Endothelial cell of umbilical vein (primary cell): Measurements from ENCODE around the gene CHSY1. TPM values are rescaled to one million over a fixed set of nuclear protein-coding genes. Genes with fewer than 3 reads are reported as not detected.

Experiments used
- BruUV-seq: library from RNA; stranded (reverse); fragments of 400-500 nt; replicated peaks from 2 replicates; lab custom pipeline; 2021; lab: Mats Ljungman, UMichigan
- CTCF ChIA-PET: fragments of 300-600, 350-600 bp; sonication (Branson Sonifier 250); formaldehyde crosslinking; loops from one replicate; lab custom pipeline; 2021; ENCODE audit warnings: antibody characterized with exemption, inconsistent platforms; lab: Charles Lee
- POLR2A ChIA-PET: fragments of 300-600, 350-600 bp; sonication (Branson Sonifier 250); formaldehyde crosslinking; loops from one replicate; lab custom pipeline; 2021; ENCODE audit warnings: antibody characterized with exemption, inconsistent platforms; lab: Charles Lee
- DNase-seq: peaks from one replicate; pipeline ENCODE4 v3.0.0-alpha.2; 2011; ENCODE audit warnings: low read depth, low spot score
- FAIRE-seq: peaks from 2 replicates; lab custom pipeline; 2011; peaks lifted over from hg19 to GRCh38; lab: Jason Lieb, UNC
- H2AFZ ChIP-seq: 2 replicates; pipeline ENCODE4 v1.6.0; 2012; ENCODE audit warnings: low read depth, low read length, control low read depth, inconsistent platforms
- H3K27ac ChIP-seq: 2 replicates; pipeline ENCODE4 v1.5.1; 2011; ENCODE audit warnings: low read depth, mild to moderate bottlenecking, control low read depth, low read length, moderate library complexity; ENCODE audit not compliant: insufficient read depth
- H3K27me3 ChIP-seq, 2 experiments: 2 replicates each; pipeline versions ENCODE4 v1.6.0 to v1.6.1; 2011; ENCODE audit warnings: low read length in 2 of 2, mixed read lengths in 1 of 2; ENCODE audit not compliant: control insufficient read depth in 2 of 2, insufficient read depth in 2 of 2
- H3K36me3 ChIP-seq, 2 experiments: 2 replicates in 1 of 2; 3 replicates in 1 of 2; pipeline ENCODE4 v1.5.1; 2011; ENCODE audit warnings: low read length in 2 of 2, mild to moderate bottlenecking in 1 of 2, moderate library complexity in 1 of 2; ENCODE audit not compliant: control insufficient read depth in 2 of 2, insufficient read depth in 2 of 2; ENCODE audit errors: extremely low read depth in 1 of 2
- H3K4me1 ChIP-seq: 3 replicates; pipeline ENCODE4 v1.5.1; 2011; ENCODE audit warnings: mild to moderate bottlenecking, low read length; ENCODE audit not compliant: control insufficient read depth, insufficient read depth; ENCODE audit errors: extremely low read depth
- H3K4me2 ChIP-seq: 2 replicates; pipeline ENCODE4 v1.6.1; 2011; ENCODE audit warnings: low read length, control low read depth, mixed read lengths; ENCODE audit not compliant: insufficient read depth
- H3K4me3 ChIP-seq, 3 experiments: fragments of 200-600 bp in 1 of 3; sonication (generic), shearing (Covaris generic) in 1 of 3; replicated peaks in 1 of 3; 2 replicates each; pipeline ENCODE4 v1.5.1; 2011 to 2016; ENCODE audit warnings: control low read depth in 3 of 3, low read length in 3 of 3, mild to moderate bottlenecking in 2 of 3, inconsistent platforms in 1 of 3, low read depth in 1 of 3, moderate library complexity in 1 of 3; ENCODE audit not compliant: insufficient read depth in 1 of 3
- H3K79me2 ChIP-seq: 2 replicates; pipeline ENCODE4 v1.6.0; 2012; ENCODE audit warnings: low read length, inconsistent platforms; ENCODE audit not compliant: control insufficient read depth, insufficient read depth
- H3K9ac ChIP-seq: replicated peaks from 2 replicates; pipeline ENCODE3; 2011; ENCODE audit warnings: low read length, control low read depth; ENCODE audit not compliant: insufficient read depth; ENCODE audit errors: extremely low read depth
- H3K9me1 ChIP-seq: replicated peaks from 3 replicates; pipeline ENCODE4 v1.6.0; 2011; ENCODE audit warnings: mild to moderate bottlenecking, low read length; ENCODE audit not compliant: control insufficient read depth, insufficient read depth; ENCODE audit errors: extremely low read depth
- H3K9me3 ChIP-seq: replicated peaks from 2 replicates; pipeline ENCODE4 v1.5.1; 2012; ENCODE audit warnings: low read length, inconsistent platforms; ENCODE audit not compliant: control insufficient read depth, insufficient read depth
- H4K20me1 ChIP-seq: replicated peaks from 2 replicates; pipeline ENCODE3; 2011; ENCODE audit warnings: mild to moderate bottlenecking, low read length; ENCODE audit not compliant: control insufficient read depth, insufficient read depth; ENCODE audit errors: extremely low read depth
- EZH2 ChIP-seq: IDR thresholded peaks from 2 replicates; pipeline ENCODE4 v1.6.1; 2012; ENCODE audit warnings: borderline replicate concordance, low read depth, mild to moderate bottlenecking, moderate library complexity, low read length, inconsistent platforms; ENCODE audit not compliant: severe bottlenecking
- FOS ChIP-seq: IDR thresholded peaks from 2 replicates; pipeline ENCODE4 v1.6.1; 2011; ENCODE audit warnings: mild to moderate bottlenecking, low read length, moderate library complexity, borderline replicate concordance; ENCODE audit not compliant: insufficient read depth
- GATA2 ChIP-seq: IDR thresholded peaks from 2 replicates; pipeline ENCODE4 v1.7.0; 2011; ENCODE audit warnings: low read depth, mild to moderate bottlenecking, moderate library complexity, mixed read lengths, low read length; ENCODE audit not compliant: insufficient read length, insufficient read depth
- JUN ChIP-seq: IDR thresholded peaks from 2 replicates; pipeline ENCODE4 v1.6.1; 2011; ENCODE audit warnings: borderline replicate concordance, low read depth; ENCODE audit not compliant: insufficient read length, insufficient read depth
- MYC ChIP-seq: IDR thresholded peaks from one replicate; pipeline ENCODE4 v1.6.1; 2011; ENCODE audit warnings: mild to moderate bottlenecking, low read depth, low read length
- POLR2A ChIP-seq: IDR thresholded peaks from 2 replicates; pipeline ENCODE4 v1.6.1; 2012; ENCODE audit warnings: low read depth, mild to moderate bottlenecking, control low read depth, low read length
- POLR2AphosphoS5 ChIP-seq: IDR thresholded peaks from 2 replicates; pipeline ENCODE4 v1.6.1; 2012; ENCODE audit warnings: low read depth, mild to moderate bottlenecking, control low read depth, low read length, moderate library complexity; ENCODE audit not compliant: insufficient read depth
- dilution Hi-C: fragments of 300-500 bp; cut with MboI; formaldehyde crosslinking; loops from one replicate; pipeline ENCODE4 v1.15.0; 2019; ENCODE audit warnings: low sequenced_read_pairs; ENCODE audit not compliant: extremely low pct_ligation_motif_present
- intact Hi-C: fragments of 100-400 bp; cut with micrococcal nuclease; formaldehyde crosslinking; loops from one replicate; pipeline ENCODE4 v1.10.0; 2022
- polyA plus RNA-seq, 4 experiments: library from polyadenylated mRNA; depleted of rRNA in 3 of 4; stranded (reverse) in 3 of 4; unstranded in 1 of 4; fragments of >200 nt; gene quantifications; 2 replicates each; pipeline versions ENCODE4 v1.2.1 to v1.2.3, GENCODE V29; 2011 to 2012; ENCODE audit warnings: missing spikeins in 1 of 4
- total RNA-seq: library from RNA; stranded (reverse); gene quantifications from 2 replicates; pipeline ENCODE4 v1.2.3, GENCODE V29; 2021
- TF ChIP-seq, protein P1 (sequence below), 2 donors: IDR thresholded peaks; 1 replicate in 1 of 2; 2 replicates in 1 of 2; pipeline ENCODE4 v1.5.1; 2011; ENCODE audit warnings: low read length in 2 of 2, mild to moderate bottlenecking in 2 of 2, moderate library complexity in 2 of 2, control low read depth in 1 of 2, inconsistent platforms in 1 of 2, low read depth in 1 of 2; ENCODE audit not compliant: insufficient read depth in 1 of 2; ENCODE audit errors: extremely low read depth in 1 of 2
- TF ChIP-seq, protein P2 (sequence below): IDR thresholded peaks from 2 replicates; pipeline ENCODE4 v1.6.1; 2011; ENCODE audit not compliant: insufficient read depth, insufficient read length

CHSY1 gene
- total and polyA plus RNA-seq, 2 donors (not counting 3 experiments of a cell fraction or from before 2014, with no cell fraction given), result 23.7 to 50.8 TPM

DNA sequence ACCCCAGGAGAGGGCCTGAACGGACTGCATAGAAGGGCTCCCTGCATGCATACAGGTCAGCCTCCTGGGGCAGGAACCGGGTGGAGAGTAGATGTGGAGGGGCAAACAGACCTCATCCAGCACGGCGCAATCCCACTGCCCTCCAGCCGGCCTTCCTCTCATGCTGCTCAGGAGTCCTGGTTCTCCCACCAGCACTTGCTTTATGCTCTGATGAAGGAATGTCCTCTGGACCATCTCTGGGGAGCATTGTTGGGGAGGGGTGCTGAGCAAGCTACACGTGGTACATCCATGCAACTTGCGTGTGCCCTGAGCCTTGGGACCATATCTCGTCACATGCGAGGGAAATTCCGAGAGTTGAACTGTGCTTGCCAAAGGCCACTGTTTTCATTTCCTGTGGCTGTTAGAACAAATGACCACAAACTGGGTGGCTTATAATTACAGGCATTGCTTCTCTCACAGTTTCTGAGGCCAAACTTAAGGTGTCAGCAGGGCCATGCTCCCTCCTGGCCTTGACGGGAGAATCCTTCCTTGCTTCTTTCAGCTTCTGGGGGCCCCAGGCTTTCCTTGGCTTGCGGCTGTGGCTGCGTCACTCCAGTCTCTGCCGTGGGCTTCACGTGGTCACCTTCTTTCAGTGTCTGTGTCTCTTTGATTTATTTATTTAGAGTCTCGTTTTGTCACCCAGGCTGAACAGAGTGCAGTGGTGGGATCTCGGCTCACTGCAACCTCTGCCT, 13.2 kb upstream of the CHSY1 start:
- no peaks in the 10 kb centered on the region for H3K9me3 ChIP-seq
- peaks cover 12% of the 10 kb centered on the region for H3K4me1 ChIP-seq
- TF ChIP-seq, protein P1, sequence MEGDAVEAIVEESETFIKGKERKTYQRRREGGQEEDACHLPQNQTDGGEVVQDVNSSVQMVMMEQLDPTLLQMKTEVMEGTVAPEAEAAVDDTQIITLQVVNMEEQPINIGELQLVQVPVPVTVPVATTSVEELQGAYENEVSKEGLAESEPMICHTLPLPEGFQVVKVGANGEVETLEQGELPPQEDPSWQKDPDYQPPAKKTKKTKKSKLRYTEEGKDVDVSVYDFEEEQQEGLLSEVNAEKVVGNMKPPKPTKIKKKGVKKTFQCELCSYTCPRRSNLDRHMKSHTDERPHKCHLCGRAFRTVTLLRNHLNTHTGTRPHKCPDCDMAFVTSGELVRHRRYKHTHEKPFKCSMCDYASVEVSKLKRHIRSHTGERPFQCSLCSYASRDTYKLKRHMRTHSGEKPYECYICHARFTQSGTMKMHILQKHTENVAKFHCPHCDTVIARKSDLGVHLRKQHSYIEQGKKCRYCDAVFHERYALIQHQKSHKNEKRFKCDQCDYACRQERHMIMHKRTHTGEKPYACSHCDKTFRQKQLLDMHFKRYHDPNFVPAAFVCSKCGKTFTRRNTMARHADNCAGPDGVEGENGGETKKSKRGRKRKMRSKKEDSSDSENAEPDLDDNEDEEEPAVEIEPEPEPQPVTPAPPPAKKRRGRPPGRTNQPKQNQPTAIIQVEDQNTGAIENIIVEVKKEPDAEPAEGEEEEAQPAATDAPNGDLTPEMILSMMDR (IDR thresholded peaks at IDR 0.05; ENCODE audit: extremely low read depth in 1 of 2, insufficient read depth in 1 of 2, low read depth in 1 of 2, low read length in 2 of 2), result no peak
- no peak for TF ChIP-seq EZH2
- H3K79me2 ChIP-seq, result no peaks in the 10 kb centered on the region
- H3K4me2 ChIP-seq, result no peak overlapping the region
- dilution Hi-C loops, result no loop called here
- FAIRE-seq (peak; percentile 53), DNase-seq (no peak)
- no peak overlapping the region for H3K9ac ChIP-seq
- no peak overlapping the region for H2AFZ ChIP-seq
- CTCF ChIA-PET, result no interaction called here
- no peaks in the 10 kb centered on the region for H3K9me1 ChIP-seq
- intact Hi-C loops, result no loop called here
- H3K4me3 ChIP-seq, result no peak overlapping the region
- H3K36me3 ChIP-seq, result no peaks in the 10 kb centered on the region
- POLR2A ChIA-PET, result no interaction called here
- no TSS peak for BruUV-seq
- peaks cover 0 to 2% of the 10 kb centered on the region in 2 experiments for H3K27me3 ChIP-seq
- H3K27ac ChIP-seq, result no peak overlapping the region
- no peaks in the 10 kb centered on the region for H4K20me1 ChIP-seq

DNA sequence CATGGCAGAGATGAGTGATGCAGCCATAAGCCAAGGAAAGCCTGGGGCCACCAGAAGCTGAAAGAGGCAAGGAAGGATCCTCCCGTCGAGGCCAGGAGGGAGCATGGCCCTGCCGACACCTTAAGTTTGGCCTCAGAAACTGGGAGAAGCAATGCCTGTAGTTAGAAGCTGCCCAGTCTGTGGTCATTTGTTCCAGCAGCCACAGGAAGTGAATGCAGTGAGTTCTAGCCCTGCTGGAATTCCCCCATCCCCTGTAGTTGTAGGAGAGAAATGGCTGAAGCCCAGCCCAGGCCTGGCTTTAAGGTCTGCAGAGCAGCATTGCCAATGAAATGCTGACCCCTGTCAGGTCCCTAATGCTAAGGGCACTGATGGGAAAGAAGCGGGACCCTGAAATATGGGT, 12.2 kb upstream of the CHSY1 start:
- Histone ChIP-seq H3K9me1 (no peaks in the 10 kb centered on the region), H3K27me3 (peaks cover 0 to 2% of the 10 kb centered on the region in 2 experiments), H4K20me1 (no peaks in the 10 kb centered on the region), H3K4me2 (no peak overlapping the region), H3K4me3 (no peak overlapping the region), H3K79me2 (no peaks in the 10 kb centered on the region), H3K36me3 (no peaks in the 10 kb centered on the region), H3K9me3 (no peaks in the 10 kb centered on the region), H2AFZ (no peak overlapping the region), H3K9ac (no peak overlapping the region), H3K4me1 (peaks cover 12% of the 10 kb centered on the region), H3K27ac (no peak overlapping the region)
- POLR2A ChIA-PET, result no interaction called here
- dilution Hi-C loops, result no loop called here
- DNase-seq (peak; percentile 33), FAIRE-seq (peak; percentile 26)
- BruUV-seq, result no TSS peak
- CTCF ChIA-PET, result no interaction called here
- intact Hi-C loops, result no loop called here
- TF ChIP-seq, protein P2, sequence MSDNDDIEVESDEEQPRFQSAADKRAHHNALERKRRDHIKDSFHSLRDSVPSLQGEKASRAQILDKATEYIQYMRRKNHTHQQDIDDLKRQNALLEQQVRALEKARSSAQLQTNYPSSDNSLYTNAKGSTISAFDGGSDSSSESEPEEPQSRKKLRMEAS, result no peak
- TF ChIP-seq GATA2 (no peak), POLR2AphosphoS5 (no peak), MYC (no peak), FOS (no peak), EZH2 (no peak), JUN (no peak), POLR2A (no peak)
- TF ChIP-seq, protein P1 (IDR thresholded peaks at IDR 0.05; ENCODE audit: extremely low read depth in 1 of 2, insufficient read depth in 1 of 2, low read depth in 1 of 2, low read length in 2 of 2), result no peak
